NCI-H2196 treated with DMSO at 0.1 percent for 48 hours (cell line): ENCODE measurements around the gene RAI1.
A peak's percentile ranks its signal among the peaks of the same experiment; 100 is the strongest.

Experiments used
- DNase-seq: peaks from one replicate; lab custom pipeline; 2025; ENCODE audit not compliant: unreplicated experiment; lab: John Stamatoyannopoulos, UW

RAI1 gene

DNA sequence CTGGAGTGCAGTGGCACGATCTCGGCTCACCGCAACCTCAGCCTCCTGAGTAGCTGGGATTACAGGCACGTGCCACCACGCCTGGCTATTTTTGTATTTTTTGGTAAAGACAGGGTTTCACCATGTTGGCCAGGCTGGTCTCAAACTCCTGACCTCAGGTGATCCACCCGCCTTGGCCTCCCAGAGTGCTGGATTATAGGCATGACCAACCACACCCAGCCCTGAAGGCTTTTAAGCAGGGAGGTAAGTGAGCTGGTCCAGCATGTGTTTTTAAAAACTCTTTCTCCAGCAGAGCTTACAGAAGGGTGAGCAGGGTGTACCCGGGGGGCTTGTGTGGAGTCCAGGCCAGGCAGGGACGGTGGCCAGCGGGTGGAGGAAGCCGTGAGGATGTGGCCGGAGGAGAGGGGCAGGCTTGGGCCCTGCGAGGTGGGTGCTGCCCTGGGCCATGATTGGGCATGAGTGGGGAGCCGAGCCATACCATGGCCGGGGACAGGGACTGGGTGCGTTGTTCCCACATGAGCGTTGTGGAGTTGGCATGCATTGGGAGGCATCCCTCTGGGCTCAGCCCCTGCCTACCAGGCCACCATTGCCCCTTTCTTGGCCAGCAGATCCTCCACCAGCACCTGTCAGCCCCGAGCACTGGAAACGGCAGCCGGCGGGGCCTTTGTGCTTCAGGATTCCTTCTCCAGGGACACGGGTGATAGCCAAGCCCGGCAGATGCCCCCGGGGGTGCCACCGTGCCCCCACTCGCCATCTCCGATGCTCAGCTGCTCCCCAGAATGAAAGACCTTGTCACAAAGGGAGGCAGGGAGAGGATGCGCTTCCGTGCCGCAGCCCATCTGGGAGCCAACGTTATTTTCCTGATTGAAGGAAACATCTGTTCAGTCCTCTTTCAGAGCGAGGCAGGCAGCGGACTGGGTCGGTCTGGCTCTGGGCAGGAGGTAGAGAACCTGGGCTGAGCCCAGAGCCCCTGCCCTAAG is 64.5 kb downstream of the RAI1 start:
- DNase-seq, result no peak

DNA sequence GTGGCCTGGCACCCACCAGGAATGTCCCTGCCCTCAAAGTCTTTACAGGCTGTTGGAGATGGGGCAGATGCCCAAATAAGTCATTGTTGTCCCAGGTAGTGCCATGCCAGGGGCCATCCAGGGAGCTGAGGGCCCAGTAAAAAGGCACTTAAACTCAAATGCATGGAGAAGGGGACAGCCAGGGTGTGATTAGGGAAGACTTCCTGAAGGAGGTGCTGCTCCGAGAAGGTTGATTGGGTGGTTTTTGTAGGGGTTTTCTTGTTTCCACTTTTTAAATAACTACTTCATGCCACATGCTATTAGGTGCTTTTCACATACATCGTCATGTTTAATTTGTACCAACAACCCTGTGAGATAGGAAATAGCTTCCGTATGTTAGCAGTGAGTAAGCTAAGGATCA is 66.9 kb downstream of the RAI1 start:
- DNase-seq, result no peak

DNA sequence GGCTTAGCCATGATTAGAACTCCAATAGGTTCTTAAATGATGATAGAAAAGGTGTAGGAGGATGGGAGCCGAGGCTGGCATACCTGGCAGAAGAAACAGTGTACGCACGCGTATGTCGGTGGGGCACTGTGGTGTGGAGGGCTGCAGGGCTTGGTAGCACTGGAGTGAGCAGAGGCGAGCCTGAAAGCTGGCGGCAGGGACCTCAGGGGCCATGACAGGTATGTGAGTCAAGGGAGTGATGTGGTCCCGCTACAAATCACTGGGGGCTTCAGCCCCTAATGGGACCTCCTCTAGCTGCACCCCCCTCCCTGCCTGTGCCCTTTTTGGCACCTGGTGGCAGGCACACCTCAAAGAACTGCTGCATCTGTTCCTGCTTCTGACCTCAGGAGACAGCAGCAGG is 67.3 kb downstream of the RAI1 start:
- no peak for DNase-seq

DNA sequence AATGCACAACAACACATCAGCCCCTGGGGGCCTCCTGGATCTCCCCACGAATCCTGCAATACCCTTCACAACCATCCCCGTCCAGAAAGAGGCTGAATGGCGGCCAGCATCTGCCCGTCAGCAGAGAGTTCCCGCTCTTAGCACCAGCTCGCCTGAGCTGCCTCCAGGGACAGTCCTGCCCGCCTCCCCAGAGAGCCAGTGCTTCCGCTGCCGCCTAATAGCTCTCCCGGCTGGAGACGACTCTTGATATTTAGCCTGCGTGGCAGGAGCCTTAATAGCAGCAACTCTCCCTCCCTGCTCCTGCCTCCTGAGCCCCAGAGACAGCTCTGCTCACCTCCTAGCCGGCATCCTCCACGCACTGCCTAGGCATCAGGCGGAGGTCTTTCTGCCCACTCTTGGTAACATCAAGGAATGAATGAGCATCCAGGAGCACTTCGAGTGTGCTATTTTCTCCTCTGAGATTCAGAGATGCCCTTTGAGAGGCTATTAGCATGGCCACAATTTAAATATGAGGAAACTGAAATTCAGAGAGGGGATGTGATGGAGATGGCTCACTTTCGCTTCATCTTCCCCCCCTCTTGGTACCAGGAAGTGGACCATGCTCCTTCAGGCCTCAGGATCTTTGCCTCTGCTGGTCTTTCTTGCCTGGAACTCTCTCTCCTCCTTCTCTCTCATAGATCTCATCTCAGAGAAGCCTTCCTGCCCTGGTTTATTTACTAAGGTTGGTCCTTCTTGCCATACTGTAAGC is 67.9 kb downstream of the RAI1 start:
- DNase-seq, result no peak

DNA sequence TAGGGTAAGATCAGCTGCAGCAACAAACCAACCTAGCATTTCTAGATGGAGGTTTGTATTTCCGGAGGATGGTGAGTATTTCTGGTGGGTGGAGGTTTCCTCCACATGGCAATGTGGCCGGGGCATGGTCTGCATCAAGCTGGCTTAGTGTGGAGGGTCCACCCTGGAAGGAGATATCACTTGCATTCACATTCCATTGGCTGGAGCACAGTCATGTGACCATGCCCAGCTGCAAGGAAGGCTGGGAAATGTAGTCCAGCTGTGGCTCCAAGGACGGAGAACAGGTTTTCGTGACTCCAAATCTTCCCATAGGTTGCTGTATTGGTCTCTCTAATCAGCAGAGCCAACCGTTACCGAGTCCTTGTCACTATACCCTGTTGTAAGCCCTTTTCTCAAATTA is 68.7 kb downstream of the RAI1 start:
- DNase-seq, result no peak

DNA sequence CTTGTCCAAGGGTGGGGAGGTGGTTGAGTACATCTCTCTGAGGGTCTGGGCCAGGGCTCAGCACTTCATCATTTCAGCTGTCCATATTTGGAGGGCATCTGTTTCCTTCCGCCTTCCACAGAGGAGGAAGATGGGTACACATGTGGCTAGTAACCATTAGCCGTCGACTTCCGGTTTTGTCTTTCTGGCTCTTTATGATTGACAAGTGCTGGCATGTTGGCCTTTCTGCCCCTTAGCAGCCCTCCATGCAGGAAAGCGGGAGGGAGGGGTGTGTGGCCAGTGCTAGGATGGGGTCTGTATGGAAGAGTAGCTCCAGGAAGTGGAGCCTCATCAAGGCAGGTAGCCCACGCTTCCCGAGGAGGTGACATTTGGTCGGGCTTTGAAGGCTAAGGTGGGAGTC is 69.6 kb downstream of the RAI1 start:
- no peak for DNase-seq

DNA sequence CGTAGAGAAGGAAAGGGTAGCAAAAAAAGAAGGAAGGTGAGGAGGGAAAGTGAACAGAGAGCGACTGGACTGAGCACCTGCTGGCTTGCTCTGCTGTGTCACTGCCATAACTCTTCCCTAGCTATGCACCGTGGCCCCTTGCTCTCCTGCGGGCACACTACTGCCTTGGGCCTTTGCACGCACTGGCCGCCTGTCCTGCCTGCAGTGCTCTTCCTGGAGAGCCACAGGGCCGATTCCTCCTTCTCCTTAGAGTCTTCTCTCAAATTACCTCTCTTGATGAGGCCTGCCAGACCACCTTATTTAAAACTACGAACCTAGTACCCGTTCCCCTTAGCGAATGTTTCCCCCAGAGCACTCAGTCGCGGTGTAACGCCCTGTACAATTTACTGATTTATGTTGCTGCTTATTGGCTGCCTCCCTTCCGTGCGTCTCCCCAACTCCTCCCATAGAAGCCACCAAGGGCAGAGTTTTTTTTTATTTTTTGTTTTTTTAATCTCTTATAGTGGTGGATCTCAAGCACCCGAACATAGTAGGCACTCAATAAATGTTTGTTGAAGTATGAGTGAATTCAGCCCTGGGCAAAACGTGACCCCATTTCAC is 70.3 kb downstream of the RAI1 start:
- no peak for DNase-seq

DNA sequence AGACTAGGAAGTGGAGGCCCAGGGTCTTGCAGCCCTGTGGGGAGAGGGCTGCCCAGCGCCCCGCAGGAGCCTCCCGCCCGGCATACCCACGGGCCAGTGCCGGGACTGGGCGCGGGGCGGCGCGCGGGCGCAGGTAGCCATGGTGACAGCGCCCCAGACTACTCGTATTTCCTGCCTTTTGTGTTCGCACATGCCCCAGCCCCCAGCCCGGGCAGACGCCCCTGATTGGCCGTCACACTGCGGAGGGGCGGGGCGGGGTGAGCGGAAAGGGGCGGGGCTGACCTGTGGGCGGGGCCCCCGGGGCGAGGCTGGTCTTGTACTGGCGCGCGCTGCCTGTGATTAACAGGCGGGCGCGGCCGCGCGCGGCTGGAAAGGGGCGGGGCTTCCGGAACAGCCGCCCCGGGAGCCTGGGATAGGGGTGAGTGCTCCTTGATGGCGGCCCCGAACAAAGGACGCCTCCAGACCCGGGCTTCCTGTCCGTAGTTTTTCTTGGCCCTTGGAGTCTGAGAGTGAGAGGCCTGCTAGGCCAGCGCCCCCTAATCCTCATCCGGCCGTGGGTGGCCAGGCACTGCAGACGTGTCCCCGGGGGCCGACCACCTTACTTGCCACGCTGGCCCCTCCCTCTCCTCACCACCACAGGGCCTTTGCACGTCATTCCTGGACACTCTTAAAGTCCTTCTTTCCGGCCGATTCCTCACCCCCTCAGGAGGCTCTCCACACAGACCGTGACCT is 71.0 kb downstream of the RAI1 start:
- DNase-seq, result peak; percentile 60

DNA sequence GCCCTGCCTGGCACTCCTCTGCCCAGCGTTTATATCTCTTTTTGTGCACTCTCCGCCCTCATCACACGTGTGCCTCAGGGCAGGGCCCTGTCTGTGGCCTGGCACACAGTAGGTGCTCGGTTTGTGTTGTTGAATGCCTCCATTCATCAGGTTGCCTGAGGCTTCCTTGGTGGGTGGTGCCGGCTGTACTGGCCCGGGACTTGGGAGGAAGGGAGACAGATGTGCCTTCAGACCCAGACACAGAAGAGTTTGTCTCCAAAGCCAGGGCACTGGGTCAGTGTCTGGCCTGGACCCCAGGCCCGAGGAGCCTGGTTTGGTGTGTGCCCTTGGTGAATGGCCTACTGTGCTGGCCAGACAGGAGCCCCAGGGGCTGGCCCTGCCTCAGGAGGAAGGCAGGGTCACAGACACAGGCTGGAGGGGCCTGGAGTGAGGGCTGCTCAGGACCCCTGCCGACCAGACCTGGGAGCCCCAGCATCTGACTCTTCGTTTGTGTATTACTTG is 71.6 kb downstream of the RAI1 start:
- no peak for DNase-seq

DNA sequence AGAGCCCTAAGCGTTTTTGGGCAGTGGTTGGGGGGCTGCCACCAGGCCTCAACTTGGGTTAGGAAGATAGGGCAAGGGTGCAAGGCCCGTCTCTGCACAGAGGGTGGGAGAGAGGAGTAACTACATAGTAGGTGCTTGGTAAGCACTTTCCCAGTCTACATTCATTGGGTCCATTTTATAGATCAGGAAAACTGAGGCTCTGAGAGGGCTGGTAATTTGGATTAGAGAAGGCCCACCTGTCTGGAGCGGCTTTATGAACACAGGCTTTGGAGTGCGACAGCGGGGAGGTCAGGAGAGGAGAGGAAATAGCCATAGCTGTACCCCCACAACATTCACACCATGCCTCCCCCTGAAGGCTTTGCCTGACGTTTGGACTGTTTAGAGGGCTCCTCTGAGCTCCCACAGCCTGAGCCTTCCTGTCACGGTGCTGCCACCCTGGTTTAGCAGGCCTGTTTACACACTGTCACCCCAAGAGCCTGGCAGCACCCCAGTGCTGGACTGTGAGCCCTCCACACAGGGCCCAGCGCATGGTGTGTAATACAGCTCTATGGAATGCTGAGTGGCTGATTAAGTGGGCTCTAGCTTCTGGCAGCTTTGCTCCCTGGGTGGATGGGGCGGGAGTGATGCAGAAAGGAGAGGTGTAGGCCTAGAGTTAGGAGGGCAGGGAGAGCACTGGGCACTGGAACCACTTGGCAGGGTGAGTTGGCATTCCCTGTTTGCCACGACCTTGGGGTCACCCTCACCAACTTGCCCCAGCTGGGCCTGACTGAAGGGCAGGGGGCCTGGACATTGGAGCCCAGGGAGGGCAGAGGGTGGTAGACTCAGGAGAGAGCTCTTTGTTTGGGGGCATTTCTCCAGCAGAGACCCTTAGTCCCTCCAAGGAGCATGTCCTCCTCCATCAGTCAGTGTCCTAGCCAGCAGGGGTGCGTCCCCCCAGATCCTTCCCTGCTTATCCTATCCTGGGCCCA is 73.7 kb downstream of the RAI1 start:
- DNase-seq, result no peak

DNA sequence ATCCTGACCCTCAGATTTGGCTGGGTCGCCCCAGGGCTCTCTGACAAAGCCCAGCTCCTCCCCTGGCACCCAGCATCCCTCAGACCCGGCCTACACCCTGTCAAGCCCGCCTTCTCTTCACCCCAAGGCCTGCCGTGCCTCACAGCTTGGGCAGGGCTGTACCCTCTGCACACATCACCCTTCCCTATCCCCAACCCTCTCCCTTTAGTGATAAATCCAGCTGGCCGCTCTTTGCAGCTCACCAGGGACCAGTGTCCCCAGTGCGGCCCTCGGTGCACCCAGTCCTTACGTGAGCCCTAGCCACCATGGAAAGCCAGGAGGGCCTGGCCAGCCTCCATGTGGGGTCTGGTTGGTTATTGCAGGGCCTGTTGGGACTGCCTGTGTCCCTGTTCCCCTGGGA is 74.5 kb downstream of the RAI1 start:
- no peak for DNase-seq

DNA sequence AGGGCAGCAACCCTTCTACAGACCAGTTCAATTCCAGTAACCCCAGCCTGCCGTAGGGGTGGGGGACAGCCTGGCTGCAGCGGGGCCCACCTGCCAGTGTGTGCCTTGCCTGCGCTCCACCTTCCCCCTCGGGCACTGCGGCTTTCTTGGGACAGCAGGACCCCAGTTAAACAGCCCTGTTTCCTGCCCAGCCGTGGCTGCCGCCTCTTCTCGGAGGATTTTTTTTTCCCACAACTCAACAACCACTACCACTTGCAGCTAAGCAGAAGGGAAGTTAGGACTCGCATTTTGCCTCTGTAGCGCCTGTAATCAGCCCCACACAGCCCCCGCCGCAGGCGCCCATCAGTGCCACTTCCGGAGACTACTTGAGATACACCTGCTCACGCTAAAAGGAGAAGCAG is 76.1 kb downstream of the RAI1 start:
- no peak for DNase-seq

DNA sequence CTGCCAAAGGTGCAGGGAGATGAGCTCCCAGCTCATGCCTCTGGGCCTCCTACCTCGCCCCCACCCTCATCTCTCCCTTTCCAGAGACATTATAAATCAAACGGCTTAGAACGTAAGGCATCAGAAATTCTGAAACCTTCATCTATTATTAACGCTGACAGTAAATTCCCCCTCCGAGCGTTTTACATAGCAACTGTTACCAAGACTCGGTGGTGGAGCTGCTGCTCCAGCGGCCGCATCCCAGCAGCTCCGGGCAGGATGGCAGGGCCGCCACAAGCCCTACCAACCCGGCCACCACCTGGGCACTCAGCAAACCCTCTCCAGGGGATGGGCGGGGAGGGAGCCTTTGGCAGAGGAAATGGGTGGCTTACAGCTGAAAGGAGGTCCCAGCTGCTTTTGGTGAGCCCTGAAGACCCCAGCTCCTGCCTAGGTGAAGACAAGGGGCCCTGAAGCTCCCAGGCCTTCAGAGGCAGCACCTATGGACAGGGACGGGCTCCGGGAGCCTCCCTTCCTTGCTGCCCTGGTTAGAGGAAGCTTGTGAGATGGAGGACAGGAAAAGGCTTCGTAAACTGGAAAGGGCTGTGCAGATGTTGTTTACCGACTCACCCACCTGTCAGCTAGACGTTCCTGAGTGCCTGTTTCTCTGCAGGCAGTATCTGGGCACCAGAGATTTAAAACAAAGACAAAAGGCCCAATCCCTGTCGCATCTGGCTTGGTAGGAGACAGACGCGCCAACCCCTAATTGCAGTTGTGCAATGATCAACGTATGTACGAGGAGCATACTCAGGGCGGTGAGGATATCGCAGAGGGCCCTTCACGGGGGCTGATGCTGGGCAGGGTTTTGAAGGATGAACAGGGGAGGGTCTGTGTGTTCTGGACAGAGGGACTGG is 76.9 kb downstream of the RAI1 start:
- no peak for DNase-seq

DNA sequence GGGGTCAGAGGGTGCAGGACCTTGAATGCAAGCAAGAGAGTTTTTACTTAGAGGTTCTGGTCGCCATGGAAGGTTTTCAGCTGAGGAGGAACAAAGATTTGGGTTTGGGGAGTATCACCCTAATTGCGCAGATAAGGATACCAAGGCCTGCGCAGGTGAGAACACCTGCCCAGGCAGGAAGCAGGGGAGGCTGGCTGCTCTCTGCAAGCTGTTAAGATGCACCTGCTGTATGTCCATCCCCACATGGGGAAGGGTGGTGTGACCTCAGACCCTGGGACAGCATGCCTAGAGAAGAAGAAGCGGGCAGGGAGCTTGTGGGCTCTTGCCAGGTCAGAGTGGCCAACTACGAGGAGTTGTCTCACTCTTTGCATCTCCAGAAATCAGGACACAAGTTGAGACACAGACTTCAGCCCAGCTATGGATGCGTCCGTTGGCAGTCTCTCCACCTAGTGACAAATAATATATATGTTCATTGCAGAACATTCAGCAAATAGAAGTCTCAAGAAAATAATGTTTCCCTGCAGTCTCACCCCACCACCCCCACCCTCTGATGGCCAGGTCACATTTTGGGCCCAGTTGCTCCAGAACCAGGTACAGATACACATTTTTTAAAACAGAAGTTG is 77.8 kb downstream of the RAI1 start:
- no peak for DNase-seq

DNA sequence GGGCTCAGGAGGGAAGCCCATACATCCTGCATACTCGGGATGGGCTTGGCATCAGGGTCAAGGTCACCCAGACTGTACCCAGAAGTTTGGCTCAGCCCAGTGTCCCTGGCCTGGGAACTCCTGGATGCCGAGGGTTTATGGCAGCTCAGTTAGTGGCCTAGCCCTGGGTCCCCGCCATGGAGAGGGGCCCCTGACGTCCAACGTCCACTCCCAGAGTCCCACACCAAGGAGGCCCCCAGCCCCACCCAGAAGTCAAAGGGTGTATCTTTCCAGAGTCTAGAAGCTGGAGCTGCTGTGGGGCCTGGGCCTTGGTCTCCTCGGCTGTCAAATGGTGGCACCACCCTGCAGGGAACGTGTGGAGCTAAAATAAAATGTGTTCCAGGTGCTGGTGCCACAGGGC is 79.1 kb downstream of the RAI1 start:
- no peak for DNase-seq

DNA sequence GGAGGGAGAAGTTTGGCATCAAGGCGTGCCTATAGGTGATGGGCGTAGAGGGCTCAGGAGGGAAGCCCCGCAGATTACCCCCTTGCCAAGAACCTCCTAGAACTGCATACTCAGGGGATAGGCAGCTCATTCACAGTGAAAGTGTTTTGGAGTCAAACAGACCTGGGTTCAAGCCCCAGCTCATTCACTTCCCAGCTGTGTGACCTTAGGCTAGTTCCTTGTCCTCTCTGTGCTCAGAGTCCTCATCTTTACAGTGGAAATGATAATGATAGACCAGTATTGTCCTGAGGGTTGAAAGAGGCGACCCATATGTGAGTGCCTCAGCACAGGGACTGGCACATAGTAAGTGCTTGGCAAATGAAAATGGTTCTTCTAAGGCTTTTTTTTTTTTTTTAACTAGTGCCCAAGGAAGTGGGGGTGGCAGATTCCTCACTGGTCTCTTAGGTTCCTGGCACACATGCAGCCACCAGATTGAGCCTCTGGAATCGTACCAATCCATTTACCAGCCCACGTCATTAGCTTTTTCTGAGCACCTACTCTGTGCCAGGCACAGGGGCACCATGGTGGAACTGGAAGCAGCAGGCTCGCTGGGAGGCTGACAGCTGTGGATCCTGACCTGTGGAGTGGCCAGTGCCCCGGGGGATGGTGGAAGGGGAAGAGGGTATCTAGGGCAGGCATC is 79.8 kb downstream of the RAI1 start:
- no peak for DNase-seq

DNA sequence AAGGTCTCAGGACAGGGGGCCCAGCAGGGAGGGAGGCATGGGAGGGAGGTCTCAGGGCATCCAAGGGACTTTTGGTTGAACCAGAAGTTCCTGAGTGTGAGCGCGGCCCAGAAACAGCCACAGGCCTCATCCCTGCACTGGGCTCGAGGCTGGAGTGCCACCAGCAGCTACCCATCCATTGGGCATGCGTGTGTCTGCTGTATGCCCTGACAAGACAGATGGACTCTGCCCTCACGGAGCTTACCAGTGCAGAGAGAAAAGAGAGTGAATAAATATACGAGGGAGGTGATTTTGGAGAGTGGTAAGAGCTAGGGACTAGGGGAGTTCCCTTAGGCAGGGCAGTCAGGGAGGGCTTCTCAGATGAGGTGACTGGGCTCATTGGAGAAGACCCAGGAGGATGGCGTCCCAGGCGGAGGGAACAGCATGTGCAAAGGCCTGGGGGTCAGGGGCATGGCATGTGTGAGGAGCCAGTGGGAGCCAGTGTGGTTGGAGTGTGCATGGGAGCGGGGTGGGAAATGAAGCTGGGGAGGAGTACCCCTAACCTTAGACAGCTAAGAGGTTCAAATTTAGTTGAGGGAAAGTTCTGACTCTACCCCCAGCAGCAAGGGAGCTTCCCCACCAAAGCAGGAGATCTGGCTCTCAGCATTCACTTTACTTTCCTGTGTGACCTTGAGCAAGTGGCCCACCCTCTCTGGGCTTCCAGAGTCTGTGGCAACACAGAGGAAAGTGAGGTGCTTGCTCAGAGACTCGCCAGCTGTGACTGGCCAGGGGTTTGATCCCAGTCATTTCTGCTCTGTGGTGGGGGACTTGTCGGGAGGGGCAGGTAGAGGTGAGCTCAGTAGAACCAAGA is 80.9 kb downstream of the RAI1 start:
- DNase-seq, result no peak
